ENCODE measurements around the gene INO80. TPM values are rescaled to one million over a fixed set of nuclear protein-coding genes. Genes with fewer than 3 reads are reported as not detected.

INO80 gene
- total RNA-seq, 2 experiments from 2014 or later, result 25.8 to 30.8 TPM

GRCh38 chr15:40941068-40941527 lies 175.0 kb downstream of the INO80 start:
- Mint-ChIP-seq H3K9me3 (ENCODE audit: low read depth) (no peaks in the 10 kb centered on the region), H3K4me1 (peaks cover 30% of the 10 kb centered on the region), H3K4me3 (peak overlapping the region; percentile 11), H3K27ac (peak overlapping the region; percentile 28), H3K36me3 (no peaks in the 10 kb centered on the region), H3K27me3 (peaks cover 4% of the 10 kb centered on the region)
- no peak for DNase-seq
- CTCF ChIA-PET, result interaction anchor here (0.5 to 5.2 kb wide), 26 partner anchors 11 to 333 kb away, joined by 3 to 102 read pairs (median 4); partner anchors contain the start of genes CHAC1, CHP1, DLL4 and EXD1
- ATAC-seq, result no peak

DNA sequence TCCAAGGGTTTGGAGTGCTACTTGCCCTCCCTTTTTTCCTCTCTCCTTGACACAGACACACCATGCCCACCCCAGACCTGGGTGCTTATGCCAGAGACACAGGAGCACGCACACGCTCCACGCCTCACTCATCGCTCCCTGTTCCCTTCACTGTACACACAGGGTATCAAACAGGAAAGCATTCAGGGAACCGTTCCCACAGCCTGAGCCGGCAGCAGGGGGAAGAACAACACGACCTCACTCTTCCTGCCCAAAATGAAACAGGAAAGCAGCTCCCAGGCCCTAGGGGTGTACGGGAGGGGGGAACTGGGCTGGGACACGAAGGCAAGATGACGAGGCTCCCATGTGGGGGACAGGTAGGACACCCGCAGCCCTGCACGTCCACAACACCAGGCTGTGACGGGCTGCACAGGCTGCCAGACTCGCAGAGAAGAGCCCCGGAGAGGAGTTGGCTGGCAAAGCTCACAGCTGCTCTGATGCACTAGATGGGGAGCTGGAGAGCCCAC lies 175.7 kb downstream of the INO80 start:
- no peak for DNase-seq
- H3K4me3 Mint-ChIP-seq, result no peak overlapping the region
- no peaks in the 10 kb centered on the region for H3K9me3 Mint-ChIP-seq (ENCODE audit: low read depth)
- no peak for ATAC-seq
- no peaks in the 10 kb centered on the region for H3K36me3 Mint-ChIP-seq
- H3K27ac Mint-ChIP-seq, result no peak overlapping the region
- peaks cover 4% of the 10 kb centered on the region for H3K27me3 Mint-ChIP-seq
- CTCF ChIA-PET, result interaction anchor here (1.2 to 5.2 kb wide), 12 partner anchors 10 to 291 kb away, joined by 3 to 102 read pairs (median 12); partner anchors contain the start of genes CHAC1, CHP1, DLL4 and EXD1
- peaks cover 24% of the 10 kb centered on the region for H3K4me1 Mint-ChIP-seq

- H3K27ac Mint-ChIP-seq, result no peak overlapping the region
- peaks cover 5% of the 10 kb centered on the region for H3K27me3 Mint-ChIP-seq
- CTCF ChIA-PET, result no interaction called here
- no peaks in the 10 kb centered on the region for H3K9me3 Mint-ChIP-seq (ENCODE audit: low read depth)
- H3K4me3 Mint-ChIP-seq, result no peak overlapping the region
- H3K36me3 Mint-ChIP-seq, result no peaks in the 10 kb centered on the region
- DNase-seq (no peak), ATAC-seq (no peak)
- H3K4me1 Mint-ChIP-seq, result peaks cover 19% of the 10 kb centered on the region
These were observed 177.6 kb downstream of the INO80 start for GRCh38 chr15:40938536-40938870.

DNA sequence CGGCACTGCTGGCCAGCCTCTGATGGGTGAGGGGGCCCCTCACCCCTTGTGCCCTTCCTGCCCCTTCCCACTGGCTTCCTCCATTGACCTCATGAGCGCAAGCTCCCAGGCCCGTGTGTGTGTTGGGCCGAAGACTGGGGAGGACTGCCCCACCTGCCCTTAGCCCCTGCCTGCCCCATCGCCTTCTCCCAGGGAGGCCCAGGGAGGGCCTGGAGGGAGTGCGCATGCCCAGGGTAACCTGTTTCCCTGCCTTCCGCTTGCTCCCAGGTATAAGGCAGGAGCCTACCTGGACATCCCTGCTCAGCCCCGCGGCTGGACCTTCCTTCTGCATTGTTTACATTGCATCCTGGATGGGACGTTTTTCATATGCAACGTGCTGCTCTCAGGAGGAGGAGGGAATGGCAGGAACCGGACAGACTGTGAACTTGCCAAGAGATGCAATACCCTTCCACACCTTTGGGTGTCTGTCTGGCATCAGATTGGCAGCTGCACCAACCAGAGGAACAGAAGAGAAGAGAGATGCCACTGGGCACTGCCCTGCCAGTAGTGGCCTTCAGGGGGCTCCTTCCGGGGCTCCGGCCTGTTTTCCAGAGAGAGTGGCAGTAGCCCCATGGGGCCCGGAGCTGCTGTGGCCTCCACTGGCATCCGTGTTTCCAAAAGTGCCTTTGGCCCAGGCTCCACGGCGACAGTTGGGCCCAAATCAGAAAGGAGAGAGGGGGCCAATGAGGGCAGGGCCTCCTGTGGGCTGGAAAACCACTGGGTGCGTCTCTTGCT lies 178.1 kb downstream of the INO80 start:
- Mint-ChIP-seq H3K27ac (no peak overlapping the region), H3K36me3 (no peaks in the 10 kb centered on the region), H3K9me3 (ENCODE audit: low read depth) (no peaks in the 10 kb centered on the region), H3K4me1 (peaks cover 15% of the 10 kb centered on the region), H3K27me3 (peaks cover 6% of the 10 kb centered on the region), H3K4me3 (no peak overlapping the region)
- DNase-seq (no peak), ATAC-seq (no peak)
- CTCF ChIA-PET, result interaction anchor here (1.0 kb wide), 1 partner anchor 86 kb away, joined by 3 read pairs; no protein-coding TSS in a partner anchor

- Mint-ChIP-seq H3K4me3 (no peak overlapping the region), H3K4me1 (peaks cover 14% of the 10 kb centered on the region), H3K9me3 (ENCODE audit: low read depth) (no peaks in the 10 kb centered on the region), H3K36me3 (no peaks in the 10 kb centered on the region), H3K27ac (no peak overlapping the region), H3K27me3 (peaks cover 9% of the 10 kb centered on the region)
- ATAC-seq (no peak), DNase-seq (no peak)
- CTCF ChIA-PET, result interaction anchor here (1.0 to 1.4 kb wide), 2 partner anchors 15 to 87 kb away, joined by 3 read pairs; no protein-coding TSS in a partner anchor
These were observed 179.1 kb downstream of the INO80 start for GRCh38 chr15:40936709-40937666.

DNA sequence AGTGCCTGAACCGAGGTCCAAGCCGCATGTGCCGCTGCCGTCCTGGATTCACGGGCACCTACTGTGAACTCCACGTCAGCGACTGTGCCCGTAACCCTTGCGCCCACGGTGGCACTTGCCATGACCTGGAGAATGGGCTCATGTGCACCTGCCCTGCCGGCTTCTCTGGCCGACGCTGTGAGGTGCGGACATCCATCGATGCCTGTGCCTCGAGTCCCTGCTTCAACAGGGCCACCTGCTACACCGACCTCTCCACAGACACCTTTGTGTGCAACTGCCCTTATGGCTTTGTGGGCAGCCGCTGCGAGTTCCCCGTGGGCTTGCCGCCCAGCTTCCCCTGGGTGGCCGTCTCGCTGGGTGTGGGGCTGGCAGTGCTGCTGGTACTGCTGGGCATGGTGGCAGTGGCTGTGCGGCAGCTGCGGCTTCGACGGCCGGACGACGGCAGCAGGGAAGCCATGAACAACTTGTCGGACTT lies 179.8 kb downstream of the INO80 start:
- H3K27ac Mint-ChIP-seq, result no peak overlapping the region
- CTCF ChIA-PET, result interaction anchor here (1.4 kb wide), 1 partner anchor 16 kb away, joined by 3 read pairs; no protein-coding TSS in a partner anchor
- peaks cover 17% of the 10 kb centered on the region for H3K27me3 Mint-ChIP-seq
- ATAC-seq (no peak), DNase-seq (no peak)
- H3K4me1 Mint-ChIP-seq, result peaks cover 18% of the 10 kb centered on the region
- no peak overlapping the region for H3K4me3 Mint-ChIP-seq
- no peaks in the 10 kb centered on the region for H3K9me3 Mint-ChIP-seq (ENCODE audit: low read depth)
- no peaks in the 10 kb centered on the region for H3K36me3 Mint-ChIP-seq

GRCh38 chr15:40934457-40934856 lies 181.6 kb downstream of the INO80 start:
- H3K27ac Mint-ChIP-seq, result no peak overlapping the region
- H3K4me1 Mint-ChIP-seq, result peaks cover 25% of the 10 kb centered on the region
- CTCF ChIA-PET, result interaction anchor here (0.5 to 0.9 kb wide), 2 partner anchors 30 to 376 kb away, joined by 3 to 4 read pairs; no protein-coding TSS in a partner anchor
- H3K4me3 Mint-ChIP-seq, result no peak overlapping the region
- DNase-seq, result no peak
- ATAC-seq, result no peak
- peaks cover 35% of the 10 kb centered on the region for H3K27me3 Mint-ChIP-seq
- no peaks in the 10 kb centered on the region for H3K9me3 Mint-ChIP-seq (ENCODE audit: low read depth)
- no peaks in the 10 kb centered on the region for H3K36me3 Mint-ChIP-seq

DNA sequence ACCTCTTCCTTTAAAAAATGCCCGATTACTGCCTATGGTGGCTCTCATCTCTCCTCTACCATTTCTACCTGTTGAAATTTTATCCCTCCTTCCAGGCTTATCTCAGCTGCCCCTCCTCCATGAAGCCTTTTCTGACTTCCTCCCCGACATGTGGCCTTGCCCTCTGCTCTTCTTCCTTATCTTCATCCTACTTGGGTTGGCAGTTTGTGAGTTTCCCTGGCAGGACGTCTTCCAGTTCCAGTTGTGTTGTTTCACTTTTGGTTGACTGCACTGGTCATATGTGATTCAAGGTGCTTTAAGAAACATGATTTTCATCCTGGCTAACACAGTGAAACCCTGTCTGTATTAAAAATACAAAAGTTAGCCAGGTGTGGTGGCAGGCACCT lies 182.6 kb downstream of the INO80 start:
- H3K4me1 Mint-ChIP-seq, result peaks cover 32% of the 10 kb centered on the region
- H3K36me3 Mint-ChIP-seq, result no peaks in the 10 kb centered on the region
- no peak overlapping the region for H3K4me3 Mint-ChIP-seq
- CTCF ChIA-PET, result interaction anchor here (0.9 to 7.5 kb wide), 2 partner anchors 8 to 28 kb away, joined by 3 to 75 read pairs; no protein-coding TSS in a partner anchor
- no peak for ATAC-seq
- peaks cover 43% of the 10 kb centered on the region for H3K27me3 Mint-ChIP-seq
- H3K9me3 Mint-ChIP-seq (ENCODE audit: low read depth), result no peaks in the 10 kb centered on the region
- H3K27ac Mint-ChIP-seq, result no peak overlapping the region
- DNase-seq, result no peak

GRCh38 chr15:40932649-40933516 lies 183.2 kb downstream of the INO80 start:
- Mint-ChIP-seq H3K27ac (no peak overlapping the region), H3K36me3 (no peaks in the 10 kb centered on the region), H3K4me3 (no peak overlapping the region), H3K27me3 (peaks cover 45% of the 10 kb centered on the region), H3K9me3 (ENCODE audit: low read depth) (no peaks in the 10 kb centered on the region), H3K4me1 (peaks cover 35% of the 10 kb centered on the region)
- no peak for ATAC-seq
- CTCF ChIA-PET, result interaction anchor here (0.9 to 7.5 kb wide), 3 partner anchors 8 to 27 kb away, joined by 3 to 75 read pairs (median 5); partner anchors contain the start of gene CHAC1
- no peak for DNase-seq

DNA sequence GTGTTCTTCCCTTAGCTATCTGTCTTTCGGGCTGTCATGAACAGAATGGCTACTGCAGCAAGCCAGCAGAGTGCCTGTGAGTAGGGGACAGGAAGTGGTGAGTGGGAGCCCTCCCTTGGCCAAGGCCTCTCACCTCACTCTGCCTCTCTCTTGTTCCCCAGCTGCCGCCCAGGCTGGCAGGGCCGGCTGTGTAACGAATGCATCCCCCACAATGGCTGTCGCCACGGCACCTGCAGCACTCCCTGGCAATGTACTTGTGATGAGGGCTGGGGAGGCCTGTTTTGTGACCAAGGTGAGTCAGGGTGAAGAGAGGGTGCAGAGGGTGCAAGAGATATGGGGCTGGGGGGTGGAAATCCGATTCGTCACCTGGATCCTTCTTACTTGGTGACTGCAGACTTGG lies 183.9 kb downstream of the INO80 start:
- no peak overlapping the region for H3K4me3 Mint-ChIP-seq
- DNase-seq (peak; percentile 52), ATAC-seq (no peak)
- peaks cover 48% of the 10 kb centered on the region for H3K27me3 Mint-ChIP-seq
- no peaks in the 10 kb centered on the region for H3K36me3 Mint-ChIP-seq
- CTCF ChIA-PET, result interaction anchor here (0.8 to 7.5 kb wide), 3 partner anchors 9 to 89 kb away, joined by 3 to 75 read pairs (median 5); partner anchors contain the start of gene CHAC1
- H3K27ac Mint-ChIP-seq, result no peak overlapping the region
- no peaks in the 10 kb centered on the region for H3K9me3 Mint-ChIP-seq (ENCODE audit: low read depth)
- peaks cover 39% of the 10 kb centered on the region for H3K4me1 Mint-ChIP-seq

DNA sequence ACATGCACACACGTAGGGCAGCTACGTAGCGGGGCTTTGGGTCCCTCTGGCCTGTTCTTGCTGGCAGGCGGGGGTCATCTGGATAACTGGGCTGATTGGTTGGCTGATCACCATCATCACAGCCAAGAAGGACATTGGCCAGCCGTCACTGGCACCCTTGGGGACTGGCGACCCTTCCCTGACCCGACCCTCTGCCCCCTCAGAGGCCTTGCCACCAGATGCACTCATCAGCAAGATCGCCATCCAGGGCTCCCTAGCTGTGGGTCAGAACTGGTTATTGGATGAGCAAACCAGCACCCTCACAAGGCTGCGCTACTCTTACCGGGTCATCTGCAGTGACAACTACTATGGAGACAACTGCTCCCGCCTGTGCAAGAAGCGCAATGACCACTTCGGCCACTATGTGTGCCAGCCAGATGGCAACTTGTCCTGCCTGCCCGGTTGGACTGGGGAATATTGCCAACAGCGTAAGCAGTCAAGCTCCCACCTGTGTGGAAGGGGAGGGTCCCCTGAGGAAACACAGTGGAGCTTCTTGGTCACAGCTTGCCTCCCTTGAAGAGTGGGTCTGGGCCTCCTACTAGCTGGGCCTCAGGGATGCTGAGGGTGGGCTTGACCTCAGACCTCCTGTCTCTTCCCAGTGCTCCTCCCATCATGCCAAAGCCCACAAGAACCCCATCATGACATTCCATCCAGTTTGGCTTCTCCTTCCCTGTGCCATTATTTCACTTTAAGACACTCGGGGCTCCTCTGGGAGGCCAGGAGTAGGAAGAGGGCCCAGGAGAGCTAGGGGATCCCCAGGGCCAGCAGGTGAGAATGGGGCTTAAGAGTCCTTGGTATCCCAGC lies 184.6 kb downstream of the INO80 start:
- peaks cover 44% of the 10 kb centered on the region for H3K4me1 Mint-ChIP-seq
- H3K9me3 Mint-ChIP-seq (ENCODE audit: low read depth), result no peaks in the 10 kb centered on the region
- no peak overlapping the region for H3K4me3 Mint-ChIP-seq
- peaks cover 54% of the 10 kb centered on the region for H3K27me3 Mint-ChIP-seq
- ATAC-seq, result no peak
- H3K27ac Mint-ChIP-seq, result no peak overlapping the region
- no peaks in the 10 kb centered on the region for H3K36me3 Mint-ChIP-seq
- CTCF ChIA-PET, result interaction anchor here (0.8 to 7.5 kb wide), 12 partner anchors 10 to 189 kb away, joined by 3 to 75 read pairs (median 4); partner anchors contain the start of genes CHAC1 and VPS18
- no peak for DNase-seq

All from activated CD8-positive, alpha-beta memory T cell treated with anti-CD3 and anti-CD28 coated beads, Interleukin-2, amount 10 ng/mL, durations not matched to agents 7 days and 5 days (primary cell).